Myocyte (in vitro differentiated cells): ENCODE data around the gene WDR82. TPM values are rescaled to one million over a fixed set of nuclear protein-coding genes. Genes with fewer than 3 reads are reported as not detected.

Experiments
- DNase-seq: peaks from one replicate; pipeline ENCODE4 v3.0.0-alpha.2; 2012; ENCODE audit warnings: low read depth
- total RNA-seq: library from RNA; depleted of rRNA; stranded (reverse); fragments of >200 nt; gene quantifications from 2 replicates; pipeline ENCODE4 v1.2.3, GENCODE V29; 2014

WDR82 gene
- total RNA-seq, 1 donor from 2014 or later: 58.6 TPM

GRCh38 chr3:52238761-52239701, 39.4 kb downstream of the WDR82 start, which contains the start of gene TWF2:
Gene TWF2 (minus strand): TSS chr3:52239158. CDS start chr3:52239016, 142 bp downstream.
- DNase-seq: peak; percentile 73

- no peak for DNase-seq
These were observed 40.2 kb downstream of the WDR82 start for GRCh38 chr3:52238193-52238760.

- peak; percentile 94 for DNase-seq
These were observed 40.7 kb downstream of the WDR82 start for GRCh38 chr3:52237657-52238172.

- DNase-seq: no peak
These were observed 41.3 kb downstream of the WDR82 start for GRCh38 chr3:52237006-52237656.

- DNase-seq: peak; percentile 58
These were observed 42.0 kb downstream of the WDR82 start for GRCh38 chr3:52236424-52236886.

- DNase-seq: peak; percentile 52
These were observed 43.7 kb downstream of the WDR82 start for GRCh38 chr3:52234516-52235447.

GRCh38 chr3:52233968-52234367, 44.5 kb downstream of the WDR82 start:
- no peak for DNase-seq

GRCh38 chr3:52233108-52233591, 45.3 kb downstream of the WDR82 start:
- DNase-seq: no peak

- DNase-seq: no peak
These were observed 46.0 kb downstream of the WDR82 start for GRCh38 chr3:52232279-52233107.

- DNase-seq: peak; percentile 67
These were observed 46.8 kb downstream of the WDR82 start for GRCh38 chr3:52231502-52232278.

- no peak for DNase-seq
These were observed 47.5 kb downstream of the WDR82 start for GRCh38 chr3:52230889-52231499.

GRCh38 chr3:52230461-52230860, 48.0 kb downstream of the WDR82 start:
- DNase-seq: no peak

- no peak for DNase-seq
These were observed 48.8 kb downstream of the WDR82 start for GRCh38 chr3:52229656-52230055.

- no peak for DNase-seq
These were observed 49.6 kb downstream of the WDR82 start for GRCh38 chr3:52228751-52229291.

GRCh38 chr3:52228266-52228665, 50.2 kb downstream of the WDR82 start:
- DNase-seq: no peak

- DNase-seq: no peak
These were observed 50.7 kb downstream of the WDR82 start for GRCh38 chr3:52227766-52228165.

GRCh38 chr3:52227117-52227516, 51.3 kb downstream of the WDR82 start:
- DNase-seq: no peak
